ENCODE results near the gene HSP90AA1.

DNA sequence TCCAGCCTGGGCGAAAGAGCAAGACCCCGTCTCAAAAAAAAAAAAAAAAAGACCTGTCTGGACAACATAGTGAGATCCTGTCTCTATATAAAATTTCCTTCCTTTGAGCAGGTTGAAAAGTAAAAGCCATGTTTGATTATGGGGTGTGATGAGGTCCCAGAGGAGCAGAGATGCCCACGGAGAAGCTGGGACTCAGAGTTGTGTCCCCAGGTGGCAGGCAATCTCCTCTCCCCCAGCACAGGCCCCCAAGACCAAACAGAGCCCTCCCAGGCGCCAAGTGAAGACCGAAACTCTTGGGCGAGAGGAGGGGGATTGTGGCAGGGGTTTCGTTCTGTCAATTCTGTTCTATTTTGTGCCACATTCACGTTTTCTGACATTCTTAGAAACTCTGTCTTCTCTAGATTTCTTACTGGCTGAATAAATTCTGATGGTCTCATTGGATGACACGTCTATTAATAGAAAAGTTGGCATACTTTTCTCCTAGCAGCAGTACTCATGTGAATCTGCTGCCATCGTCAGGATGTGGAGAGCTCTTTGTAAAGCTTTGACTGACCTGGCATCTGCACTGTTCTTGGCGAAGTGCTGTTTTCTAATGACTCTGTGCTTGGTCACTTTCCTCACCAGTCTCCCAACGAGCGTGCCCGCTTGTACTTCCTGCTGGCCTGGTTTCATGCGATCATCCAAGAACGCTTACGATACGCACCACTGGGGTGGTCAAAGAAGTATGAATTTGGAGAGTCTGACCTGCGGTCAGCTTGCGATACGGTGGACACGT is 43.4 kb downstream of the HSP90AA1 start:
- TF ChIP-seq, protein P1, sequence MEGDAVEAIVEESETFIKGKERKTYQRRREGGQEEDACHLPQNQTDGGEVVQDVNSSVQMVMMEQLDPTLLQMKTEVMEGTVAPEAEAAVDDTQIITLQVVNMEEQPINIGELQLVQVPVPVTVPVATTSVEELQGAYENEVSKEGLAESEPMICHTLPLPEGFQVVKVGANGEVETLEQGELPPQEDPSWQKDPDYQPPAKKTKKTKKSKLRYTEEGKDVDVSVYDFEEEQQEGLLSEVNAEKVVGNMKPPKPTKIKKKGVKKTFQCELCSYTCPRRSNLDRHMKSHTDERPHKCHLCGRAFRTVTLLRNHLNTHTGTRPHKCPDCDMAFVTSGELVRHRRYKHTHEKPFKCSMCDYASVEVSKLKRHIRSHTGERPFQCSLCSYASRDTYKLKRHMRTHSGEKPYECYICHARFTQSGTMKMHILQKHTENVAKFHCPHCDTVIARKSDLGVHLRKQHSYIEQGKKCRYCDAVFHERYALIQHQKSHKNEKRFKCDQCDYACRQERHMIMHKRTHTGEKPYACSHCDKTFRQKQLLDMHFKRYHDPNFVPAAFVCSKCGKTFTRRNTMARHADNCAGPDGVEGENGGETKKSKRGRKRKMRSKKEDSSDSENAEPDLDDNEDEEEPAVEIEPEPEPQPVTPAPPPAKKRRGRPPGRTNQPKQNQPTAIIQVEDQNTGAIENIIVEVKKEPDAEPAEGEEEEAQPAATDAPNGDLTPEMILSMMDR (IDR thresholded peaks at IDR 0.05; ENCODE audit: low read depth, low read length): no peak
- TF ChIP-seq EZH2phosphoT487 (IDR thresholded peaks at IDR 0.05; ENCODE audit: low read depth): no peak
